Measurements from ENCODE around the gene MARCHF3. TPM values are rescaled to one million over a fixed set of nuclear protein-coding genes. Genes with fewer than 3 reads are reported as not detected.

The MARCHF3 gene
- total RNA-seq, 1 experiment from 2014 or later, result 0.61 TPM

GRCh38 chr5:127051591-127051990 lies 21.2 kb upstream of the MARCHF3 start:
- no peak overlapping the region for H3K4me3 ChIP-seq (ENCODE audit: low read depth, low read length)
- POLR2A ChIA-PET, result no interaction called here

GRCh38 chr5:127046343-127047072 lies 16.1 kb upstream of the MARCHF3 start:
- CTCF ChIA-PET, result no interaction called here
- no peaks in the 10 kb centered on the region for H3K9me3 Mint-ChIP-seq (ENCODE audit: unreplicated experiment)

More at GRCh38 chr5:127051591-127051990, 21.2 kb upstream of the MARCHF3 start:
- CTCF ChIA-PET, result no interaction called here
- DNase-seq, result no peak
- no peak overlapping the region for H3K27ac Mint-ChIP-seq (ENCODE audit: unreplicated experiment)
- H3K4me3 Mint-ChIP-seq (ENCODE audit: unreplicated experiment), result no peak overlapping the region
- intact Hi-C loops (cut with micrococcal nuclease; ENCODE audit: unreplicated experiment), result no loop called here
- no peak for TF ChIP-seq CTCF (IDR thresholded peaks at IDR 0.05; ENCODE audit: insufficient read depth in 1 of 2, low read depth in 1 of 2, low read length in 1 of 2, severe bottlenecking in 1 of 2, unreplicated experiment in 1 of 2)
- H3K36me3 Mint-ChIP-seq (ENCODE audit: insufficient read depth, unreplicated experiment), result no peaks in the 10 kb centered on the region
- BruUV-seq (replicated peaks), result no TSS peak
- H3K9me3 ChIP-seq, result no peaks in the 10 kb centered on the region
- H3K9me3 Mint-ChIP-seq (ENCODE audit: unreplicated experiment), result no peaks in the 10 kb centered on the region
- H3K27me3 Mint-ChIP-seq (ENCODE audit: insufficient read depth, unreplicated experiment), result no peaks in the 10 kb centered on the region
- no peaks in the 10 kb centered on the region for H3K4me1 ChIP-seq
- no peaks in the 10 kb centered on the region for H3K4me1 Mint-ChIP-seq (ENCODE audit: low read depth, unreplicated experiment)
- no peaks in the 10 kb centered on the region for H3K36me3 ChIP-seq (ENCODE audit: control insufficient read depth, insufficient read depth, low read length)
- no peaks in the 10 kb centered on the region for H3K27me3 ChIP-seq (replicated peaks; ENCODE audit: control insufficient read depth, insufficient read depth, low read length)

GRCh38 chr5:127042593-127042992 lies 12.2 kb upstream of the MARCHF3 start:
- DNase-seq, result no peak
- no peak overlapping the region for H3K27ac Mint-ChIP-seq (ENCODE audit: unreplicated experiment)

More at GRCh38 chr5:127046343-127047072, 16.1 kb upstream of the MARCHF3 start:
- BruUV-seq (replicated peaks), result no TSS peak
- Histone ChIP-seq H3K36me3 (ENCODE audit: control insufficient read depth, insufficient read depth, low read length) (no peaks in the 10 kb centered on the region), H3K27me3 (replicated peaks; ENCODE audit: control insufficient read depth, insufficient read depth, low read length) (no peaks in the 10 kb centered on the region), H3K4me1 (no peaks in the 10 kb centered on the region), H3K4me3 (ENCODE audit: low read depth, low read length) (no peak overlapping the region), H3K9me3 (no peaks in the 10 kb centered on the region)
- H3K27me3 Mint-ChIP-seq (ENCODE audit: insufficient read depth, unreplicated experiment), result no peaks in the 10 kb centered on the region
- H3K27ac Mint-ChIP-seq (ENCODE audit: unreplicated experiment), result no peak overlapping the region
- POLR2A ChIA-PET, result no interaction called here
- H3K4me1 Mint-ChIP-seq (ENCODE audit: low read depth, unreplicated experiment), result no peaks in the 10 kb centered on the region
- intact Hi-C loops (cut with micrococcal nuclease; ENCODE audit: unreplicated experiment), result no loop called here
- H3K36me3 Mint-ChIP-seq (ENCODE audit: insufficient read depth, unreplicated experiment), result no peaks in the 10 kb centered on the region
- DNase-seq, result no peak
- no peak overlapping the region for H3K4me3 Mint-ChIP-seq (ENCODE audit: unreplicated experiment)
- no peak for TF ChIP-seq CTCF (IDR thresholded peaks at IDR 0.05; ENCODE audit: insufficient read depth in 1 of 2, low read depth in 1 of 2, low read length in 1 of 2, severe bottlenecking in 1 of 2, unreplicated experiment in 1 of 2)

More at GRCh38 chr5:127042593-127042992, 12.2 kb upstream of the MARCHF3 start:
- Mint-ChIP-seq H3K27me3 (ENCODE audit: insufficient read depth, unreplicated experiment) (no peaks in the 10 kb centered on the region), H3K9me3 (ENCODE audit: unreplicated experiment) (no peaks in the 10 kb centered on the region), H3K36me3 (ENCODE audit: insufficient read depth, unreplicated experiment) (no peaks in the 10 kb centered on the region), H3K4me1 (ENCODE audit: low read depth, unreplicated experiment) (no peaks in the 10 kb centered on the region), H3K4me3 (ENCODE audit: unreplicated experiment) (no peak overlapping the region)
- ChIA-PET CTCF (no interaction called here), POLR2A (no interaction called here)
- intact Hi-C loops (cut with micrococcal nuclease; ENCODE audit: unreplicated experiment), result no loop called here
- BruUV-seq (replicated peaks), result no TSS peak
- Histone ChIP-seq H3K36me3 (ENCODE audit: control insufficient read depth, insufficient read depth, low read length) (no peaks in the 10 kb centered on the region), H3K9me3 (no peaks in the 10 kb centered on the region), H3K4me1 (no peaks in the 10 kb centered on the region; the same call in 1 of the 2 replicates), H3K27me3 (replicated peaks; ENCODE audit: control insufficient read depth, insufficient read depth, low read length) (no peaks in the 10 kb centered on the region), H3K4me3 (ENCODE audit: low read depth, low read length) (no peak overlapping the region)
- TF ChIP-seq CTCF (IDR thresholded peaks at IDR 0.05; ENCODE audit: insufficient read depth in 1 of 2, low read depth in 1 of 2, low read length in 1 of 2, severe bottlenecking in 1 of 2, unreplicated experiment in 1 of 2), result no peak
